Astrocyte (in vitro differentiated cells and primary cell): ENCODE results near the gene TSPAN2. TPM values are rescaled to one million over a fixed set of nuclear protein-coding genes. Genes with fewer than 3 reads are reported as not detected.

Experiments used
- DNase-seq: peaks from one replicate; pipeline ENCODE4 v3.0.0-alpha.2; 2010; ENCODE audit warnings: low read depth
- FAIRE-seq: peaks from 2 replicates; lab custom pipeline; 2011; peaks lifted over from hg19 to GRCh38; lab: Jason Lieb, UNC
- H2AFZ ChIP-seq: 2 replicates; pipeline ENCODE4 v1.6.0; 2012; ENCODE audit warnings: low read depth, low read length, inconsistent platforms
- H3K27ac ChIP-seq: 2 replicates; pipeline ENCODE4 v1.5.1; 2011; ENCODE audit warnings: low read depth, low read length, inconsistent platforms
- H3K27me3 ChIP-seq: 2 replicates; pipeline ENCODE4 v1.6.0; 2011; ENCODE audit warnings: low read length, inconsistent platforms; ENCODE audit not compliant: insufficient read depth
- H3K36me3 ChIP-seq: 2 replicates; pipeline ENCODE4 v1.5.1; 2011; ENCODE audit warnings: low read length, inconsistent platforms; ENCODE audit not compliant: insufficient read depth
- H3K4me1 ChIP-seq: 2 replicates; pipeline ENCODE4 v1.5.1; 2011; ENCODE audit warnings: low read length, inconsistent platforms; ENCODE audit not compliant: insufficient read depth
- H3K4me2 ChIP-seq: 2 replicates; pipeline ENCODE4 v1.6.0; 2012; ENCODE audit warnings: low read length, inconsistent platforms
- H3K4me3 ChIP-seq: 2 replicates; pipeline ENCODE4 v1.5.1; 2011; ENCODE audit warnings: low read depth, mild to moderate bottlenecking, low read length, inconsistent platforms; ENCODE audit not compliant: insufficient read depth
- H3K79me2 ChIP-seq: 2 replicates; pipeline ENCODE4 v1.6.0; 2012; ENCODE audit warnings: mild to moderate bottlenecking, low read length, inconsistent platforms; ENCODE audit not compliant: insufficient read depth
- H3K9ac ChIP-seq: 2 replicates; pipeline ENCODE4 v1.6.0; 2012; ENCODE audit warnings: mild to moderate bottlenecking, low read length, inconsistent platforms
- H3K9me3 ChIP-seq: 2 replicates; pipeline ENCODE4 v1.5.1; 2012; ENCODE audit warnings: low read depth, mild to moderate bottlenecking, low read length, inconsistent platforms; ENCODE audit not compliant: insufficient read depth
- H4K20me1 ChIP-seq: 2 replicates; pipeline ENCODE4 v1.6.0; 2012; ENCODE audit warnings: low read length, inconsistent platforms; ENCODE audit not compliant: insufficient read depth
- H3K27ac Mint-ChIP-seq: one replicate; pipeline ENCODE4 v1.8.0; 2021; ENCODE audit warnings: mild to moderate bottlenecking, mixed read lengths; ENCODE audit not compliant: unreplicated experiment
- H3K27me3 Mint-ChIP-seq: one replicate; pipeline ENCODE4 v1.8.0; 2021; ENCODE audit warnings: low read depth, mixed read lengths; ENCODE audit not compliant: unreplicated experiment
- H3K36me3 Mint-ChIP-seq: one replicate; pipeline ENCODE4 v1.8.0; 2021; ENCODE audit warnings: low read depth, mixed read lengths; ENCODE audit not compliant: unreplicated experiment
- H3K4me1 Mint-ChIP-seq: one replicate; pipeline ENCODE4 v1.8.0; 2021; ENCODE audit warnings: low read depth, mixed read lengths; ENCODE audit not compliant: unreplicated experiment
- H3K4me3 Mint-ChIP-seq: one replicate; pipeline ENCODE4 v1.8.0; 2021; ENCODE audit warnings: mild to moderate bottlenecking, moderate library complexity, mixed read lengths; ENCODE audit not compliant: unreplicated experiment
- H3K9me3 Mint-ChIP-seq: one replicate; pipeline ENCODE4 v1.8.0; 2021; ENCODE audit warnings: mild to moderate bottlenecking, mixed read lengths; ENCODE audit not compliant: unreplicated experiment
- EZH2 ChIP-seq: IDR thresholded peaks from 2 replicates; pipeline ENCODE4 v1.6.1; 2012; ENCODE audit warnings: mild to moderate bottlenecking, low read length, inconsistent platforms; ENCODE audit not compliant: insufficient read depth
- total RNA-seq: library from RNA; stranded (reverse); gene quantifications from 2 replicates; pipeline ENCODE4 v1.2.1, GENCODE V29; 2021
- TF ChIP-seq, protein P1 (sequence below): IDR thresholded peaks from 2 replicates; pipeline ENCODE4 v1.5.1; 2011; ENCODE audit warnings: low read depth, mild to moderate bottlenecking, inconsistent platforms, low read length, moderate library complexity; ENCODE audit not compliant: insufficient read depth

TSPAN2 gene
- total RNA-seq, 1 donor from 2014 or later: 23.7 TPM

- Histone ChIP-seq H3K4me3 (no peak overlapping the region), H3K4me1 (peaks cover 46% of the 10 kb centered on the region), H4K20me1 (no peaks in the 10 kb centered on the region), H3K9me3 (no peaks in the 10 kb centered on the region), H3K27ac (peak overlapping the region; percentile 90), H3K36me3 (no peaks in the 10 kb centered on the region), H3K27me3 (no peaks in the 10 kb centered on the region), H3K79me2 (no peaks in the 10 kb centered on the region), H3K9ac (peak overlapping the region; percentile 71), H2AFZ (no peak overlapping the region), H3K4me2 (peak overlapping the region; percentile 70)
- TF ChIP-seq EZH2: no peak
- TF ChIP-seq, protein P1, sequence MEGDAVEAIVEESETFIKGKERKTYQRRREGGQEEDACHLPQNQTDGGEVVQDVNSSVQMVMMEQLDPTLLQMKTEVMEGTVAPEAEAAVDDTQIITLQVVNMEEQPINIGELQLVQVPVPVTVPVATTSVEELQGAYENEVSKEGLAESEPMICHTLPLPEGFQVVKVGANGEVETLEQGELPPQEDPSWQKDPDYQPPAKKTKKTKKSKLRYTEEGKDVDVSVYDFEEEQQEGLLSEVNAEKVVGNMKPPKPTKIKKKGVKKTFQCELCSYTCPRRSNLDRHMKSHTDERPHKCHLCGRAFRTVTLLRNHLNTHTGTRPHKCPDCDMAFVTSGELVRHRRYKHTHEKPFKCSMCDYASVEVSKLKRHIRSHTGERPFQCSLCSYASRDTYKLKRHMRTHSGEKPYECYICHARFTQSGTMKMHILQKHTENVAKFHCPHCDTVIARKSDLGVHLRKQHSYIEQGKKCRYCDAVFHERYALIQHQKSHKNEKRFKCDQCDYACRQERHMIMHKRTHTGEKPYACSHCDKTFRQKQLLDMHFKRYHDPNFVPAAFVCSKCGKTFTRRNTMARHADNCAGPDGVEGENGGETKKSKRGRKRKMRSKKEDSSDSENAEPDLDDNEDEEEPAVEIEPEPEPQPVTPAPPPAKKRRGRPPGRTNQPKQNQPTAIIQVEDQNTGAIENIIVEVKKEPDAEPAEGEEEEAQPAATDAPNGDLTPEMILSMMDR: no peak
- FAIRE-seq (no peak), DNase-seq (peak; percentile 72)
- Mint-ChIP-seq H3K27me3 (no peaks in the 10 kb centered on the region), H3K4me3 (no peak overlapping the region), H3K4me1 (peaks cover 38% of the 10 kb centered on the region), H3K9me3 (peaks cover 1% of the 10 kb centered on the region), H3K36me3 (no peaks in the 10 kb centered on the region), H3K27ac (peak overlapping the region; percentile 86)
These were observed 46.4 kb upstream of the TSPAN2 start for GRCh38 chr1:115135681-115136080.

GRCh38 chr1:115134850-115135480 is 45.7 kb upstream of the TSPAN2 start:
- Histone ChIP-seq H3K79me2 (no peaks in the 10 kb centered on the region), H3K9ac (peak overlapping the region; percentile 71), H3K9me3 (no peaks in the 10 kb centered on the region), H4K20me1 (no peaks in the 10 kb centered on the region), H3K4me2 (peak overlapping the region; percentile 70), H2AFZ (no peak overlapping the region), H3K4me1 (peaks cover 46% of the 10 kb centered on the region), H3K4me3 (no peak overlapping the region), H3K27ac (peak overlapping the region; percentile 90), H3K36me3 (no peaks in the 10 kb centered on the region), H3K27me3 (no peaks in the 10 kb centered on the region)
- Mint-ChIP-seq H3K9me3 (peaks cover 1% of the 10 kb centered on the region), H3K4me3 (no peak overlapping the region), H3K36me3 (no peaks in the 10 kb centered on the region), H3K27ac (peak overlapping the region; percentile 86), H3K27me3 (no peaks in the 10 kb centered on the region), H3K4me1 (peaks cover 36% of the 10 kb centered on the region)
- TF ChIP-seq EZH2: no peak
- TF ChIP-seq, protein P1: no peak
- peak; percentile 95 for FAIRE-seq
- peak; percentile 87 for DNase-seq

- H3K27ac Mint-ChIP-seq: no peak overlapping the region
- H3K36me3 ChIP-seq: no peaks in the 10 kb centered on the region
- H3K79me2 ChIP-seq: no peaks in the 10 kb centered on the region
- H3K4me3 Mint-ChIP-seq: no peak overlapping the region
- FAIRE-seq (no peak), DNase-seq (no peak)
- H3K4me3 ChIP-seq: no peak overlapping the region
- peaks cover 40% of the 10 kb centered on the region for H3K4me1 Mint-ChIP-seq
- peaks cover 1% of the 10 kb centered on the region for H3K9me3 Mint-ChIP-seq
- H3K4me2 ChIP-seq: peak overlapping the region; percentile 70
- H3K4me1 ChIP-seq: peaks cover 45% of the 10 kb centered on the region
- H3K36me3 Mint-ChIP-seq: no peaks in the 10 kb centered on the region
- H3K27me3 ChIP-seq: no peaks in the 10 kb centered on the region
- H2AFZ ChIP-seq: no peak overlapping the region
- peak overlapping the region; percentile 71 for H3K9ac ChIP-seq
- TF ChIP-seq, protein P1: no peak
- no peak for TF ChIP-seq EZH2
- no peaks in the 10 kb centered on the region for H4K20me1 ChIP-seq
- H3K9me3 ChIP-seq: no peaks in the 10 kb centered on the region
- no peaks in the 10 kb centered on the region for H3K27me3 Mint-ChIP-seq
- H3K27ac ChIP-seq: peak overlapping the region; percentile 90
These were observed 44.9 kb upstream of the TSPAN2 start for GRCh38 chr1:115134231-115134630.
